HG03025 (cell line): ENCODE measurements around the gene TGM1.
"Not testable (repeated sequence)": the region's sequence is repeated elsewhere in the genome, so short reads cannot be mapped to it uniquely, and the experiment has no call there.

Experiments used
- ATAC-seq: cut with Tn5 transposase; IDR thresholded peaks from one replicate; pipeline ENCODE4 v1.9.1; 2021; ENCODE audit warnings: mild to moderate bottlenecking, moderate library complexity; ENCODE audit not compliant: unreplicated experiment, low FRiP score

TGM1 gene

DNA sequence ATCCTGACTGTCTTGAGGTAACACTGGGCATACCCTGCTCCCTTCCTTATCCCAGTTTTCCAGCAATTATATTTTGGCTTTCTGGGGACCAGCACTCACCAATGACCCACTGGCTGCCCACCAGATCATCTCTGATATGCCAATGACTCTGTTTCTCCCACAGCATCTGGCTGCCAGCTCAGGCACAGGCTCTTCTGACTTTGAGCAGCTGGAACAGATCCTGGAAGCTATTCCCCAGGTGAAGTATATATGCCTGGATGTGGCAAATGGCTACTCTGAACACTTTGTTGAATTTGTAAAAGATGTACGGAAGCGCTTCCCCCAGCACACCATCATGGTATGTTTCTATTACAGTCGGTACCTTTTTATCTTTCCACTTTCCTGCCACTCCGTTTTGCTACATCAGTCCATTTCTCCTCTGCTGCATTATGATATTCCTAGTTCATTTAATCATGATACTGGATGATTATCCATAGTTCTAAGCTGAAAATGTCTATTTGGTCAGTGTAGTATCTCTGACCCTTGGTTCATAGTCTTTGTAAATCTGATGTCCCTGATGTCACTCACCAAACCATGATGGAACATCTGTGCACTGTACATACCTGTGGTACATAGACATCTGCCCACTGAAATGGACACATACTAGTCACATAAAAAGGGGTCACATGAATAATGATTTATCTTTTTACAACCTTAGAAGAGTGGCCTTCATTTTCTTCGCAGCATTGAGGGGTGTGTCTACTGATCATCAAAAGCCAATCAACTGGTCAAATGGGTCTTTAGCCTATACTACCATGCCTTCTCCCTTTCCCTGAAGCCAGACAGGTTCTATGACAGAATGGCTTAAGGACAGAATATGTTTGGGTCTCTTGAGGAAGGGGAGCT is 26.9 kb downstream of the TGM1 start:
- ATAC-seq, result no peak

DNA sequence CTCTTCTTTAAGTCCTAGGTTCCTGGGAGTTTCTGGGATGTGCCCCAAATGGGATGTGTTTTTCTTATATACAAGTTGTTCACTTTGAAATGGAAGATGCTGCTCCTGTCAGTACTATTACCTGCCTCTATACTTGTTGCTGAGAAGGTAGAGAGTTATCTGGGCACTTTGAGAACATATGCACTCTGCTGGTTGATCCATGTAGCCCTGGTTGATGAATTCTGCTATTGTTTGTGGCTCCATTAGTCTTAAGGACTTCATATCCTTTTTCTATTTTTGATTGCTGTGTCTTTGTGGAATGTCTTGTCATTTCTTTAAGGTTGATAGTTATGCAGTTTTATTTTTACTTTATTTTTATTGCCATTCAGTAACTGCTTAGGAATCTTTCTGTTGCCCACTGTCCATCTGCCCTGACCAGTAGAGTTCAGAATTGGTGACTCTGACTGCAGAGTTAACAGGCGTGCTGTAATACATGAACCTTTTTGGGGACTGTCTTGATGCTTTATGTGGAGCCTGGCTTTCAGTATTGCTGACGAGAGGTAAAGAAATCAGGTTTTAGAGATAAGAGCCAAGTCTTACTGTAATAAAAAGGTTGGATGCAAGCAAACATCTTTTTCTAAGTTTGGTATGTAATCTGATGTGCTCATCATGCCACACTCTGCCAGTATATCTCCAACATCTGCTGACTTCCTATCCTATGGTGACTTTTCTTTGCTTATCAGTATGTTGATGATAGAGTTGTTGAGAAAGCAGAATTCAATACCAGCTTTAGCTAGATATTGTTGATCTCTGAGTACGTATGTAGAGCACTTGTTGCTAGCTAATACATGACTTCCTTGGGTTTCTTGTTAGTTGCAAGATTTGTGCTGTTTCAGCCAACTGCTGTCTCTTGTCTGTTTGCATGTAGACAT is 28.6 kb downstream of the TGM1 start:
- no peak for ATAC-seq

DNA sequence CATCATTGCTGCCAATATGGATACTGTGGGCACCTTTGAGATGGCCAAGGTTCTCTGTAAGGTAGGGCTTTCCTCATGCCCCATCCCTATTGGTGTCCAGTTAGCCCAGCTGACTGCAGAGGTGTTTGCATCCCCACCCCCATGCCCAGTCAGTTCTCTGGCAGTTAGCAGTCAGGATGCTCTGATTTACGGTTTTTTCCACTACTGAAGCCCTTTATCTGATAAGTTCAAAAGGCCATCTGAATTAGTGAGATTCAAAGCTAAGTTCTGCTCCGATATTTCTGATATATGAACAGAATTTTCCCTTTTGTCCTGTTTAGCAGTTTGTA is 29.5 kb downstream of the TGM1 start:
- ATAC-seq, result no peak

DNA sequence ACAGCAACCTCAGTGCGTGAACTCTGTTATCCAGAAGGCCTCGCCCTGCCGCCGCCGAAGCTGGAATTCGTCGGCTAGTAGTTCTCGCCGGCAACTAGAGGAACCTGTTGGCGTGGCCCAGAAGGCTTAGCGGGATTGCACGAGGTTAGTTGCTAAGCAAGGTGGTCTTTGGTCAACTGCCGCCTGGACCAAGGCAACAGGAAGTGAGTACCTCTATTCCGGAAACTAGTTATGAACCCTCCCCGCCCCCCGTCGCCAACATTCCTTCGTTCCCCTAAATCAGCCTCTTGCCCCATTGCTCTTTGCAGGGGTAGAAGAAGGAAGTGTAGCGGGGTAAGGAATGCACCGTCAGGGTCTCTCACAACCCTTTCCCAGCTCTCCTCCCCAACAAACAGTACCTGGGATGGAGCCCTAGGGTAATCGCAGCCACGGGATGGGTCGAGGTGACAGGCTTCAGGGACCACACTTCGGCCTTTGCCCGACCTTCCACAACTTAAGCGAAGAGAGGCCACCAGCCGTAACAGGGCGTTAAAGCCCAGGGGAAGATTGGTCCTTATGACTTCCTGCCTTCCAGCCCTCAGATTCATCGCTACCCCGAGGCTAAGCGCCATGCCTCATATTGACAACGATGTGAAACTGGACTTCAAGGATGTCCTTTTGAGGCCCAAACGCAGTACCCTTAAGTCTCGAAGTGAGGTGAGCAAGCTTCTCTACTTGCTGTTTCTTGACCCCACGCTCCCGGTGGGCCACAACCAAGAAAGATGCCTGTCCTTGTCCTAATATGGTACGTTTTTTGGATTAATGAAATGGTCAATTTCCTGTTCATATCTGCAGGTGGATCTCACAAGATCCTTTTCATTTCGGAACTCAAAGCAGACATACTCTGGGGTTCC is 30.1 kb downstream of the TGM1 start, which contains the start of gene GMPR2:
Gene GMPR2 (plus strand): TSS at position 285 of the 893 bp plus-strand sequence. CDS start 325 bp downstream, at position 610.
- ATAC-seq, result peak; percentile 36

DNA sequence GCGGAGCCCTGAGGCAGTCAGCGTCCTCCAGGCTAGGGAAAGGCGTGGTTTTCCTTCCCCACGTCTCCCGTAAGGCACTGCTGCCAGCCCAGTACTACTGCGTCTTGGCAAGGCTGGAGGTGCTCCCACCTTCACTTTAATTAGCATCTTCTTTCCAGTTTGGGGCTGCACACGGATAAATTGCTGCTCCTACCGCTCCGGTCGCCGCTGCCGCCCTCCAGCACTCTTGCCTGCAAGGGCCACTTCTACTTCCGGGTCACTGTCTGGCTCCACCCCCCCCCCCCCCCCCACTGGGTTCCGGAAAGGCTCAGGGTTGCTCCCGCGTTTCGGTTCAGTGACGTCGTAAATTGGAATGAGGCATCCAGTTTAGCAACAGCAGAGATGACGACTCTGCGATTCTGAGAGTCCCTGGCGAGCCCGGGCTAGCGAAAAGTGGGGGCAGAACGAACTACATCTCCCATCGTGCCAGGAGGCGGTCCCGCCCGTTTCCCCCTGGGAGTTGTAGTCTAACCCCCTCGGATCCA is 30.8 kb downstream of the TGM1 start, which contains the start of gene NEDD8:
Gene NEDD8 (minus strand): TSS at position 247 of the 524 bp plus-strand sequence. CDS start 100 bp downstream, at position 147.
- peak; percentile 77 for ATAC-seq

DNA sequence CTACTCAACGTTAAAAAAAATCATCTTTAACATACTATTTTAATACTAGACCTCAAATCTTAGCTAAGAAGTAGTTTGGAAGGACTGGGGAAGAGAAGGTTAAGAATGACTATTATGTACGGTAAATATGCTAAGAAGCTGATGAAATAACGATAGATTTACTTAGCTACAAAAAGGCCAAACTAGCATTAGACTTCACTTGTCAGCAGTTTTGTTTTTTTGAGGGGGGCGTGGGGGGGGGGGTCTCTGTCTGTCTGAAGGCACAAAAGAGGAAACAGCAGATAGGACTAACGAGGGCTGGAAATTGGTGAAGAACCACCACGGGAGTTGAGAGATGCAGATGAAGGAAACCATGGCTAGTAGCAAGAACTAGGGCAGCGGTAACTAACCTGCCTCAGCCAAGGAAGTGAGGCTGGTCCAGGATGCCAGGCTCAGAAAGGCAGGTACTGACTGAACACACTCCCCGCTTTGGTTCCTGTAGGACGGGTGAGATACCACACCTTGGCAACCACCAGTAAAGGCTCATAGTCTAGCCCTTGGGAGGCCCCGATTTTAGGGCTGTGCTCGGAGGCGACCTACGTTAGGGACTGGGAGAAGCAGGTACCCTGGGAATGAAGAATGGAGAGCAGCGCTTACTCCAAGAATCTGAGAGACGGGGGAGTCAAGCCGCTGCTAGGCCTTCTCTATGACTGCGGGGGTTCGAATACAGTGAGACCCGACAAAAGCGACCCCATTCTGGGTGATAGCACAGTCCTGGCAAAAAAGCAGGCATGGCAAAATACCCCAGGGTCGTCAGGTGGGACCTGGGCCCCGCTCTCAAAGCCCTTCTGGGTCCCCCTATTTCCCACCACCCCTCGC is 31.5 kb downstream of the TGM1 start:
- peak; percentile 11 for ATAC-seq

DNA sequence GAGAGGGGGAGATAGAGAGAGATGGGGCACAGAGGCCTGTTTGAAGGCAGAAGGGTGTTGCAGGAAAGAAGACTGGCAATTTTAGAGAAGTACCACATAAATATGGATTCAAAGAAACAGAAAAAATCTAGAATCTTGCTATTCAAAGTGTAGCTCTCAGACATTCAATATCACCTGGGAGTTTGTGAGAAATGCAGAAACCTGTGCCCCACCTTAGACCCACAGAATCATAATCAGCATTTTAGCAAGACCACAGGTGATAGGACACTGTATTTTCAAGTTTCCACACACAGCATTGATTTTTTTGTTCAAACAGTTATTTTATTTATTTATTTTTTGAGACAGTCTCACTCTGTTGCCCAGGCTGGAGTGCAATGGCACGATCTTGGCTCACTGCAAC is 34.1 kb downstream of the TGM1 start:
- no peak for ATAC-seq

DNA sequence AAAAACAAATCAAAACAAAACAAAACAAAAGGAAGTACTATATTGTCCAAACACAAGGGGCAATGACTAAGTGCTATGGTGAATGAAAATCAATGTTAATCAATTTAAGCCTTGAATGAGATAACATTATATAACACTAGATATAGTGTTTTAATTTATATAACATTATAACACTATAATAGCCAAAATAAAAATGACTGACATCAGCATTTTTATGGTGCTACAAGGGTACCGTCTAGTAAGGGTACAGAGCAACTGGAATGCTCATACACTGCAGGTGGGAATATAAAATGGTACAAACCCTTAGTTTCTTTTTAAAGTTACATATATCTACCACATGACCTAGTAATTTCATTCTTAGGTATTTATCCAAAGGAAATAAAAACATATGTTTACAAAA is 36.5 kb downstream of the TGM1 start:
- ATAC-seq, result no peak

DNA sequence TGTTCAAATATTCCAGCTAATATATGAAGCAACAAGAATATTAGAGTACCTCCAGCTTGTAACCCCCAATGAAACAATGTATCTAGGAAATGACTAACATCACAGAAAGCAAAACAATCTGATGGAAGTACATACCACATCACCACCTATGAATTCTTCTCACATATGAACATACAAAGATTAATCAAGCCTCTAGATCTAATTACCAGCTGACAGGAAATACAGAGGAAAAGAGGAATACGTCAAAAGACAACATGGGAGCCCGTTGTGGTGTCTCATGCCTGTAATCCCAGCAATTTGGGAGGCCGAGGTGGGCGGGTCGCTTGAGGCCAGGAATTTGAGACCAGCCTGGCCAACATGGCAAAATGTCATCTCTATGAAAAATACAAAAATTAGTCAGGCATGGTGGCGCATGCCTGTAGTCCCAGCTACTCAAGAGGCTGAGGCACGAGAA is 38.3 kb downstream of the TGM1 start:
- no peak for ATAC-seq

DNA sequence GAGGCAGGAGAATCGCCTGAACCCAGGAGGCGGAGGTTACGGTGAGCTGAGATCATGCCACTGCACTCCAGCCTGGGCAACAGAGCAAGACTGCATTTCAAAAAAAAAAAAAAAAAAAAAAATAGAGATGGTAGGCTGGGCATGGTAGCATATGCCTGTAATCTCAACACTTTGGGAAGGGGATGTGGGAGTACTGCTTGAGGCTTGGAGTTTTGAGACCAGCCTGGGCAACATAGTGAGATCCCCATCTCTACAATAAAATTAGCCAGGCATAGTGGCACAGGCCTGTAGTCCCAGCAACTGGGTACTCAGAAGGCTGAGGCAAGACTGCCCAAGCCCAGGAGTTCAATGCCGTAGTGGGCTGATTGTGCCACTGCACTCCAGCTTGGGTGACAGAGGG is 40.0 kb downstream of the TGM1 start:
- ATAC-seq, result not testable (repeated sequence)

DNA sequence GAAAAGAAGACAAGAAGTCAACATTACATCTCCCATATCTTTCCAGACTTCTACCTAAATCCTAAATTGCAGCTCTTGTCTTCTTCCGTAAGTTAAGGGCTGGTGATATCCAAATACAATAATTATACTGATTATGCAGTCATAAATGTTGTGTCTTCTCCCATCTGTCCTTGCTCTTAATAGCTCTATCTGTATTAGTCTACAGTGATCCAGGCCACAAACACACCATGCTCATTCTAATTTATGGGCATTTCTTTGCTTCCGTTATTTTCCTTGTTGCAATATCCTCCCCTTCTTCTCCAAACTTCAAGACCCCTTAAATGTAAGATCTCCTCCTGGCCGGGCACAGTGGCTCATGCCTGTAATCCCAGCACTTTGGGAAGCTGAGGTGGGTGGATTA is 43.5 kb downstream of the TGM1 start:
- no peak for ATAC-seq

DNA sequence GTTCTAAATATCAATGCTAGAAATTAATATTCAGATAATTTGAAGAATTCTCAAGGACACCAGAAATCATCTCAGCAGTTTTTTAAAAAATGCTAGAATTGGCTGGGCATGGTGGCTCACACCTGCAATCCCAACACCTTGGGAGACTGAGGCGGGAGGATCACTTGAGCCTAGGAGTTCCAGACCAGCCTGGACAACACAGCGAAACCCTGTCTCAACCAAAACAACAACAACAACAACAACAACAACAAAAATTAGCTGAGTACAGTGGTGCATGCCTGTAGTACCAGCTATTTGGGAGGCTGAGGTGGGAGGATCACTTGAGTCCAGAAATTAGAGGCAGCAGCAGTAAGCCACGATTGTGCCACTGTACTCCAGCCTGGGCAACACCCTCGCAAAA is 43.9 kb downstream of the TGM1 start:
- no peak for ATAC-seq

DNA sequence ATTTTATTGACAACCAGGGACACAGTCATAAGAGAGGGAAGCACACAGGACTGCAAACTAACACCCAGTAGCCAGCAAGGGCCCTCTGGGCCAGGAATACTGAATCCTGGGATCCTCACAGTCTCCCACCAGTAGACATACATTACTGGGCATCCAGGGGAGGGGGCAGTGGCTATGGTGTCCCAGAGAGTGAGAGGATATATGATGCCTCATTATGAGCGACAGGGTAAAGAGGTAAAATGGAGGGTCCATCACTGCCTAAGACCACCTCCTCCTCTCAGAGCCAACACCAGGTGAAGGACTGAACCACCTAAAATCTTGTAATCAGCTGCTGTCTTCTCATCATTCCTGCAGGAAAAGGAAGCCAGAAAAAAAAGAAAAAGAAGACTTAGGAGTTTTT is 46.1 kb downstream of the TGM1 start:
- ATAC-seq, result not testable (repeated sequence)

DNA sequence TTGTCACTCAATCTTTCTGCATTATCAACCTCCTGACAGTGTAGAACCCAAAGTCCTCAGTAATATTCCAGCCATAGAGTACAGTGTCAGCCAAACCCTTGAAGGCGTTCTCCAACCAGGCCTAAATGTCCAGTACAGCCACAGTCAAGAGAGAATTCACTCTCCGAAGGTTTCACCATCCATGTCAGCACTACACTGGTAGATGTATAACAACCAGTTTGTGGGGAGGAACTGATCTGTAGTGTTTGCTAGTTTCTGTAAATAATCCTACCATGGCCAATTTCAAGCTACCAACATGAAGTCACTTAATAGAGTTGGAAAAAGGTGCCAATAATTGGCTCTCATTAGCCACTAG is 46.7 kb downstream of the TGM1 start:
- no peak for ATAC-seq

DNA sequence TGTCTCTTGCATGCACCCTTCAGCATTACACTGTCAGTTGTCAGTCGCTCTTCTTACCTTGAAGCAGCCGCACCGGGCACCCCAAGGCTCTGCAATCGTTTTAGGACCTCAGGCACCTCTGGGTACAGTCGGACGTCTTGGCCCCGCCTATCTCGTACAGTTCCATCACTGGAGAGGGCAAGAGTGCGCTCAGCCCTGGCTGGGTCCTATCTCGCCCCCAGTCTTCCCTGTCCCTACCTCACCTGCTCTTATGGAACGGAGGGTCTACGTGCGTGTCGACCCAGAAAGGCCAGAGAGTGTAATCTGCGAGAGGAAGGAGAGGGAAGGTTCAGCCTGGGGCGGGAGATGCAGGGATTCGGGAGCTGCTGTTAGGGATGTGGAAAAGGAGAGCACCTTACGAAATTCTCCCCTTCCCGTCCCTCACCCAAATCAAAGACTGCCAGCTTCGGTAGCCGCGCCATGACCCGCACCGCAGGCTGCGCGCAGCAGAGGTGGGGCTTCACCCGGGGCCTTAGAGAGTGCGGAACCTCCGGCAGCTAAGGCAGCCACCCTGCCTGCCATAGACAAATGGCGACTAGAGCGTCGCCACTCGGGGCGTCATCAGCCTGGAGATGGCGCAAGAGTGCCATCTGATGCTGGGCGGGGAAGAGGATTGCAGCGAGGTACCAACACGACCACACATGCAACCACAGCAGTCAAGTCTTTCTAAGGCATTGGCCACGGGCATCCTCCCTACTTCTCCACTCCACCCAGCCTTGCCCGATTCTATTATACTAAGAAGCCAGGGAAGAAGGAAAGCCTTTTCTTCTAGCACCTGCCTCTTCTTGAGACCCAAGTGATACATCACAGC is 47.3 kb downstream of the TGM1 start, which contains the start of gene MDP1:
Gene MDP1 (minus strand): TSS at position 572 of the 850 bp plus-strand sequence. CDS start 111 bp downstream, at position 461.
- ATAC-seq, result peak; percentile 52

DNA sequence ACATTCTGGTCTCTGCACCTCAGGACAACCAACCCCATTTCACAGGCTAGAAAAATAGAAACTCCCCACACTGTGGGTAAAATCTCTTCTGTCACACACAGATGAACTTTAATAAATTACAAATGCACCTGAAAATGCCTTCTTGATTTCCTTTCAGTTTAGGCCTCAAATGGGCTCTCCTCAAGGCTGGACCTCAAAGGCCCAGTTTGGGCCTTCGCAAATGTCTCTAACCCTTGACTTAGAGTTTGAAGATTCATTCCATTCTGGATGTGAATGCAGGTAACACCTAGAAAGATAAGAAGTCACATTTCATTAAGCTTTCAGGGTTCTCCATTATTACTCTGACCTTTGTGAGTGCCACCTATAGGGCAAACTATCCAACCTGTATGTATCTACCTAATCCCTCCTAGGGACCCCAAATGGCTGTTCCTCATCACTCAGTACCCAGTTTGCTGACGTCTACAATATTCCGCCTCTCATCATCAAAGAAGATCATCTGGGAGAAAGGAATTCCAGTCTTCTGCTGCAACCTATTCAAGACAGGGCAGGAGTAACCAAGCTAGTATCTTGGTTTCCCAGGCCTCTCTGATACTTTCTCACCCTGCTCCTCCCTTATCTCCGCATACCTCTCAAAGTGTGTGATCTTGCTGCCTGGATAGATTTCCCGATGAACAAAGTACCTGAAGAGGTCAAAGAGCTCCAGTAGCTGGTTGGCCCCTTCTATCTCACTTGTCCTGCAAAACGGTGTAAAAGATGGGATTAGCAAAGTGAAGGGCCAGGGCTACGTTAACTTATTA is 48.9 kb downstream of the TGM1 start:
- no peak for ATAC-seq
